NK-92 (cell line): ENCODE measurements around the gene ANP32D.
"Not testable (repeated sequence)": the region's sequence is repeated elsewhere in the genome, so short reads cannot be mapped to it uniquely, and the experiment has no call there.

Experiments used
- DNase-seq: peaks from one replicate; lab custom pipeline; 2025; ENCODE audit not compliant: unreplicated experiment; lab: John Stamatoyannopoulos, UW

Gene ANP32D

DNA sequence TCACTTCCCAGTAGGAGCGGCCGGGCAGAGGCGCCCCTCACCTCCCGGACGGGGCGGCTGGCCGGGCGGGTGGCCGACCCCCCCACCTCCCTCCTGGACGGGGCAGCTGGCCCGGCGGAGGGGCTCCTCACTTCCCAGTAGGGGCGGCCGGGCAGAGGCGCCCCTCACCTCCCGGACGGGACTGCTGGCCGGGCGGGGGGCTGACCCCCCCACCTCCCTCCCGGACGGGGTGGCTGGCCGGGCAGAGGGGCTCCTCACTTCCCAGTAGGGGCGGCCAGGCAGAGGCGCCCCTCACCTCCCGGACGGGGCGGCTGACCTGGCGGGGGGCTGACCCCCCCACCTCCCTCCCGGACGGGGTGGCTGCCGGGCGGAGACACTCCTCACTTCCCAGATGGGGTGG, 27.9 kb downstream of the ANP32D start:
- DNase-seq, result not testable (repeated sequence)

DNA sequence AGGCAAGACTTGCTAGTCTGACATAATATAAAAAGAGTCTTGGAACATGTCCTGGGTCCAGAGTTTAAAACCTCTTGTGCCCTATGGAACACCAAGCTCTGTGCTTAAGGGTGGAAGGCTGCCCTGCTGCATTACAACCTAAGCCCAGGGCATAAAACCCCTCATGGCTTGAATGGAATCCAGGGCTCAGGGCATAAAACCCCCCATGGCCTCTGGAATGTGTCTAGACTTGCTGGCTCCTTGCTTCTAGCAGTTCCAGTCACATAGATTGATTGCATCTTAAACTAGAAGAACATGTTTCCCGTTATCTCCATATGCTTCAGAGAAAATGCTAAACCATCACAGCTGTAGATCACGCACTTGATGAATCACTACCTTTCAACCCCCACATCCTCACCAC, 34.5 kb downstream of the ANP32D start:
- not testable (repeated sequence) for DNase-seq

DNA sequence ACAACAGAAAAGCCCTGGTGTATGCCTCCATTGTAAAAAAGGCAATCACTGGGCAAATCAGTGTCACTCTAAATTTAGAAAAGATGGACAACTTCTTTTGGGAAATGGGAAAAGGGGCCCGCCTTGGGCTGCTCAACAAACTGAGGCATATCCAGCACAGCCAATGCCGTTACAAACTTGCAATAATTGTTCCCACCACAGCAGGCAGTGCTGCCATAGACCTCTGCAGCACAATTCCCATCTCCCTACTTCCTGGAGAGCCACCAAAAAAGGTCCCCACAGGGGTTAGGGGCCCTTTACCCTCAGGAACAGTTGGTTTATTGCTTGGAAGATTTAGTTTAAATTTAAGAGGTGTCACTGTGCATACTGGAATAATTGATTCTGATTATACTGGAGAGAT, 36.6 kb downstream of the ANP32D start:
- no peak for DNase-seq

DNA sequence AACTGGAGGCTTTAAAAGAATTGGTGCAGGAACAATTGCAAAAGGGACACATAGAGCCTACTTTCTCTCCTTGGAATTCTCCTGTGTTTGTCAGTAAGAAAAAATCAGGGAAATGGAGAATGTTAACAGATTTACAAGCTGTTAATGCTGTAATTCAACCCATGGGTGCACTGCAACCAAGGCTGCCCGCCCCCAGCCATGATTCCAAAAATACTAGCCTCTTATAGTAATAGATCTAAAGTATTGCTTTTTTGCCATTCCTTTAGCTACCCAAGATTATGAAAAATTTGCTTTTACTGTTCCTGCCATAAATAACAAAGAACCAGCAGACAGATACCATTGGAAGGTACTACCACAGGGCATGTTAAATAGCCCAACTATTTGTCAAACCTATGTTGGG, 37.8 kb downstream of the ANP32D start:
- DNase-seq, result no peak

DNA sequence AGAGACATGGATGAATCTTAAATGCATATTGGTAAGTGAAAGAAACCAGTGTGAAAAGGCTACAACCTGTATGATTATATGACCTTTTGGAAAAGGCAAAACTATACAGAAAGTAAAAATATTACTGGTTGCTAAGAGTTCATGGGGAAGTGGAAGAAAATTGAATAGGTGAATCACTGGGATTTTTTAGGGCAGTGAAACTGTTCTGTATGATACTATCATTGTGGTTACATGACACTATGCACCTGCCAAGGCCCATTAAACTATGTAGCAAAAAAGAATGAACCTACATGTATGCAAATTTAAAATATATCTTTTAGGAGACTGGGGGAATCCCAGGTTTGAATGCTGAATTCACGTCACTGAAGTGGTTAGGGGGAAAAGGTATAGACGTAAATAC, 40.5 kb downstream of the ANP32D start:
- no peak for DNase-seq

DNA sequence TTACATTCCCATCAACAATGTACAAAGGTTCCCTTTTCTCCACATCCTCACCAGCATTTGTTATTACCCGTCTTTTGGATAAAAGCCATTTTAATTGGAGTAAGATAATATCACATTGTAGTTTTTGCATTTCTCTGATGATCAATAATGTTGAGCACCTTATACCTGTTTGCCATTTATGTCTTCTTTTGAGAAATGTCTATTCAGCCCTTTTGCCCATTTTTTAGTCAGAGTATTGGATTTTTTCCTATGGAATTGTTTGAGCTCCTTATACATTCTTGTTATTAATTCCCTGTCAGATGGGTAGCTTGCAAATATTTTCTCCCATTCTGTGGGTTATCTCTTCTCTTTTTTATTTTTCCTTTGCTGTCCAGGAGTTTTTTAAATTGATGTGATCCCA, 42.4 kb downstream of the ANP32D start:
- DNase-seq, result no peak

DNA sequence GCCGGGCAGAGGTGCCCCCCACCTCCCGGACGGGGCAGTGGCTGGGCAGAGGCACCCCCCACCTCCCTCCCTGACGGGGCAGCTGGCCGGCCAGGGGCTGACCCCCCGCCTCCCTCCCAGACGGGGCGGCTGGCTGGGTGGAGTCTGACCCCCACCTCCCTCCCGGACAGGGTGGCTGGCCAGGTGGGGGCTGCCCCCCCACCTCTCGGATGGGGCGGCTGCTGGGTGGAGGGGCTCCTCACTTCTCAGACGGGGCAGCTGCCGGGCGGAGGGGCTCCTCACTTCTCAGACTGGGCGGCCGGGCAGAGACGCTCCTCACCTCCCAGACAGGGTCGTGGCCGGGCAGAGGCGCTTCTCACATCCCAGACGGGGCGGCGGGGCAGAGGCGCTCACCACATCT, 48.0 kb downstream of the ANP32D start:
- DNase-seq, result not testable (repeated sequence)
